PC-9 (cell line): ENCODE results near the gene MPC2. TPM values are rescaled to one million over a fixed set of nuclear protein-coding genes. Genes with fewer than 3 reads are reported as not detected.
"Not testable (repeated sequence)": the region's sequence is repeated elsewhere in the genome, so short reads cannot be mapped to it uniquely, and the experiment has no call there.

ENCODE experiments used
- BruUV-seq: library from RNA; stranded (reverse); fragments of 400-500 nt; replicated peaks from 2 replicates; lab custom pipeline; 2021; lab: Mats Ljungman, UMichigan
- CTCF ChIA-PET: fragments of 300-600 bp; sonication (Branson Sonifier 250); formaldehyde crosslinking; loops from one replicate; lab custom pipeline; 2022; ENCODE audit warnings: antibody characterized with exemption; lab: Charles Lee
- POLR2A ChIA-PET: fragments of 300-600 bp; sonication (Branson Sonifier 250); formaldehyde crosslinking; loops from one replicate; lab custom pipeline; 2022; ENCODE audit warnings: antibody characterized with exemption; ENCODE audit not compliant: unreplicated experiment; lab: Charles Lee
- DNase-seq, 2 experiments: peaks; one replicate each; pipeline versions ENCODE4 v3.0.0 to v3.0.0-alpha.2; 2015 to 2022; ENCODE audit warnings: mixed read lengths in 1 of 2
- H2AFZ ChIP-seq: fragments of 200-600 bp; sonication (generic); 2 replicates; pipeline ENCODE4 v1.8.1; 2017; ENCODE audit warnings: antibody characterized with exemption
- H3F3A ChIP-seq: fragments of 200-600 bp; sonication (generic); 2 replicates; pipeline ENCODE4 v1.8.1; 2017; ENCODE audit warnings: antibody characterized with exemption, mild to moderate bottlenecking, low read depth; ENCODE audit not compliant: insufficient read depth
- H3K27ac ChIP-seq: fragments of 200-600 bp; sonication (generic); 2 replicates; pipeline ENCODE4 v1.6.1; 2016; ENCODE audit warnings: mixed run types
- H3K27me3 ChIP-seq: fragments of 200-600 bp; sonication (generic); 2 replicates; pipeline ENCODE4 v1.6.1; 2016; ENCODE audit warnings: low read depth, mixed run types; ENCODE audit not compliant: insufficient read depth
- H3K36me3 ChIP-seq: fragments of 200-600 bp; sonication (generic); 2 replicates; pipeline ENCODE4 v1.6.1; 2016; ENCODE audit warnings: low read depth, mixed run types
- H3K4me1 ChIP-seq: fragments of 200-600 bp; sonication (generic); replicated peaks from 2 replicates; pipeline ENCODE4 v1.6.1; 2016; ENCODE audit warnings: mixed run types; ENCODE audit not compliant: insufficient read depth
- H3K4me2 ChIP-seq: fragments of 200-600 bp; sonication (generic); 2 replicates; pipeline ENCODE4 v1.6.1; 2017; ENCODE audit warnings: mixed run types
- H3K4me3 ChIP-seq: fragments of 200-600 bp; sonication (generic); 2 replicates; pipeline ENCODE4 v1.6.1; 2016; ENCODE audit warnings: mixed run types
- H3K79me2 ChIP-seq: fragments of 200-600 bp; sonication (generic); 2 replicates; pipeline ENCODE4 v1.6.1; 2017; ENCODE audit warnings: low read depth, mixed run types
- H3K9me2 ChIP-seq: fragments of 200-600 bp; sonication (generic); 2 replicates; pipeline ENCODE4 v1.8.1; 2017; ENCODE audit warnings: mild to moderate bottlenecking; ENCODE audit not compliant: insufficient read depth
- H3K9me3 ChIP-seq: fragments of 200-600 bp; sonication (generic); 2 replicates; pipeline ENCODE4 v1.8.1; 2016; ENCODE audit warnings: low read depth; ENCODE audit not compliant: insufficient read depth
- H4K20me1 ChIP-seq: fragments of 200-600 bp; sonication (generic); 2 replicates; pipeline ENCODE4 v1.8.1; 2017; ENCODE audit not compliant: insufficient read depth
- EZH2 ChIP-seq: fragments of 200-600 bp; sonication (generic); IDR thresholded peaks from 2 replicates; pipeline ENCODE4 v1.8.0; 2017; ENCODE audit warnings: antibody characterized with exemption, low read depth
- intact Hi-C: fragments of 100-400 bp; cut with micrococcal nuclease; formaldehyde crosslinking; loops from one replicate; pipeline ENCODE4 v1.10.0; 2022; ENCODE audit not compliant: unreplicated experiment
- total RNA-seq: library from RNA; stranded (reverse); gene quantifications from 2 replicates; pipeline ENCODE4 v1.2.3, GENCODE V29; 2021
- TF ChIP-seq, protein P1 (sequence below): fragments of 200-600 bp; sonication (generic); conservative IDR thresholded peaks from 2 replicates; pipeline ENCODE4 v1.6.1; 2017; ENCODE audit warnings: mixed run types, antibody characterized with exemption, mild to moderate bottlenecking, moderate library complexity

Gene MPC2
- total RNA-seq, 1 experiment from 2014 or later: 78.7 TPM

DNA sequence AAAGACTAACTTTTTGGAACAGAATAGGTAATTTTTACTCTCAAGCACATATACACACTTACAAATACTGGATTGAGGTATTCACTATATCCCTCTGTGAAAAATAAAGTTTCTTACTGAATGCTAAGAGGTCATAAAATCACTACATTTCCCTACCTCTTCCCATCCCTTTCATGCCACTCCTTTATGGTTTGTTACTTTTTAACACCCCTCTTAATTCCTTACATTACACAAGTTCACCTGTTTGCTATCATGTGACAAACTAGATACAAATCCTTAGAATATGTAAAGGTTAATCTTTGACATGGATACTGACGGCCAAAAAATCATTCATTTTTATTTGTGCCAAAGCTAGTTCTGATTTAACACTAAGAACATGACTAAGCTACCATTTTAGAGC, 7.1 kb downstream of the MPC2 start:
- ChIA-PET CTCF (no interaction called here), POLR2A (interaction anchor here (0.6 kb wide), 1 partner anchor 552 kb away, joined by 8 read pairs; no protein-coding TSS in a partner anchor)
- H3K27ac ChIP-seq: no peak overlapping the region
- no peak overlapping the region for H3K4me2 ChIP-seq
- peaks cover 61% of the 10 kb centered on the region for H3K79me2 ChIP-seq
- no peaks in the 10 kb centered on the region for H3K36me3 ChIP-seq
- H3K9me3 ChIP-seq: no peaks in the 10 kb centered on the region
- TF ChIP-seq, protein P1, sequence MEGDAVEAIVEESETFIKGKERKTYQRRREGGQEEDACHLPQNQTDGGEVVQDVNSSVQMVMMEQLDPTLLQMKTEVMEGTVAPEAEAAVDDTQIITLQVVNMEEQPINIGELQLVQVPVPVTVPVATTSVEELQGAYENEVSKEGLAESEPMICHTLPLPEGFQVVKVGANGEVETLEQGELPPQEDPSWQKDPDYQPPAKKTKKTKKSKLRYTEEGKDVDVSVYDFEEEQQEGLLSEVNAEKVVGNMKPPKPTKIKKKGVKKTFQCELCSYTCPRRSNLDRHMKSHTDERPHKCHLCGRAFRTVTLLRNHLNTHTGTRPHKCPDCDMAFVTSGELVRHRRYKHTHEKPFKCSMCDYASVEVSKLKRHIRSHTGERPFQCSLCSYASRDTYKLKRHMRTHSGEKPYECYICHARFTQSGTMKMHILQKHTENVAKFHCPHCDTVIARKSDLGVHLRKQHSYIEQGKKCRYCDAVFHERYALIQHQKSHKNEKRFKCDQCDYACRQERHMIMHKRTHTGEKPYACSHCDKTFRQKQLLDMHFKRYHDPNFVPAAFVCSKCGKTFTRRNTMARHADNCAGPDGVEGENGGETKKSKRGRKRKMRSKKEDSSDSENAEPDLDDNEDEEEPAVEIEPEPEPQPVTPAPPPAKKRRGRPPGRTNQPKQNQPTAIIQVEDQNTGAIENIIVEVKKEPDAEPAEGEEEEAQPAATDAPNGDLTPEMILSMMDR: no peak
- TF ChIP-seq EZH2: no peak
- H3K4me1 ChIP-seq: peaks cover 28% of the 10 kb centered on the region
- intact Hi-C loops: loop anchor here (10.0 kb wide), 1 partner anchor 705 kb away; the partner anchor contains the start of gene POU2F1
- BruUV-seq: no TSS peak
- H2AFZ ChIP-seq: no peak overlapping the region
- DNase-seq: no peak
- no peaks in the 10 kb centered on the region for H3K9me2 ChIP-seq
- H3F3A ChIP-seq: peaks cover 3% of the 10 kb centered on the region; the same call in 1 of the 2 replicates
- H3K27me3 ChIP-seq: no peaks in the 10 kb centered on the region
- no peaks in the 10 kb centered on the region for H4K20me1 ChIP-seq
- no peak overlapping the region for H3K4me3 ChIP-seq

- H3F3A ChIP-seq, H2AFZ ChIP-seq, POLR2A ChIA-PET, H3K4me2 ChIP-seq, CTCF ChIA-PET, H4K20me1 ChIP-seq, H3K4me3 ChIP-seq, H3K9me3 ChIP-seq, H3K27me3 ChIP-seq, DNase-seq, H3K27ac ChIP-seq, BruUV-seq, intact Hi-C loops, H3K9me2 ChIP-seq, H3K36me3 ChIP-seq: not testable (repeated sequence)
- peaks cover 53% of the 10 kb centered on the region for H3K79me2 ChIP-seq
- H3K4me1 ChIP-seq: peaks cover 20% of the 10 kb centered on the region
These were observed 8.0 kb downstream of the MPC2 start for GRCh38 chr1:167928919-167929318.

- POLR2A ChIA-PET: no interaction called here
- DNase-seq: no peak
- H3K9me3 ChIP-seq: no peaks in the 10 kb centered on the region
- H3K4me2 ChIP-seq: no peak overlapping the region
- peaks cover 48% of the 10 kb centered on the region for H3K79me2 ChIP-seq
- H3K27ac ChIP-seq: no peak overlapping the region
- no peak overlapping the region for H2AFZ ChIP-seq
- no peak overlapping the region for H3K4me3 ChIP-seq
- no TSS peak for BruUV-seq
- intact Hi-C loops: no loop called here
- TF ChIP-seq EZH2: no peak
- TF ChIP-seq, protein P1: no peak
- peaks cover 18% of the 10 kb centered on the region for H3K4me1 ChIP-seq
- CTCF ChIA-PET: no interaction called here
- H3K27me3 ChIP-seq: no peaks in the 10 kb centered on the region
- peaks cover 9% of the 10 kb centered on the region; the same call in 1 of the 2 replicates for H3F3A ChIP-seq
- no peaks in the 10 kb centered on the region for H4K20me1 ChIP-seq
- H3K9me2 ChIP-seq: no peaks in the 10 kb centered on the region
- no peaks in the 10 kb centered on the region for H3K36me3 ChIP-seq
These were observed 8.4 kb downstream of the MPC2 start for GRCh38 chr1:167928457-167928852.
